H1 (cell line): ENCODE results near the gene SNX24. TPM values are rescaled to one million over a fixed set of nuclear protein-coding genes. Genes with fewer than 3 reads are reported as not detected.

Source experiments
- BACH1 ChIP-seq: IDR thresholded peaks from 2 replicates; pipeline ENCODE4 v1.6.1; 2012; ENCODE audit warnings: low read length, improper control_type of control experiment
- CBX8 ChIP-seq: fragments of 300-800, 300-1000 bp; sonication (generic); IDR thresholded peaks from 2 replicates; pipeline ENCODE4 v1.7.1; 2016; ENCODE audit warnings: low read depth, low read length, borderline replicate concordance
- CREB1 ChIP-seq: IDR thresholded peaks from 2 replicates; pipeline ENCODE4 v1.6.1; 2012; ENCODE audit warnings: inconsistent platforms
- GABPA ChIP-seq: IDR thresholded peaks from 2 replicates; pipeline ENCODE4 v1.6.1; 2011; ENCODE audit warnings: mild to moderate bottlenecking, low read length, moderate library complexity, borderline replicate concordance; ENCODE audit not compliant: insufficient read depth
- HDAC2 ChIP-seq, 2 experiments: fragments of 300-600 bp in 1 of 2; sonication (generic) in 1 of 2; IDR thresholded peaks; 2 replicates each; pipeline ENCODE4 v1.6.1; 2011 to 2012; ENCODE audit warnings: low read depth in 2 of 2, low read length in 2 of 2, mild to moderate bottlenecking in 2 of 2, moderate library complexity in 2 of 2, borderline replicate concordance in 1 of 2, inconsistent platforms in 1 of 2
- KDM4A ChIP-seq: IDR thresholded peaks from one replicate; pipeline ENCODE4 v1.7.1; 2012; ENCODE audit warnings: low read depth, mild to moderate bottlenecking, moderate library complexity, low read length, inconsistent platforms; ENCODE audit not compliant: severe bottlenecking
- NANOG ChIP-seq: IDR thresholded peaks from 2 replicates; pipeline ENCODE4 v1.6.1; 2011; ENCODE audit warnings: low read length, low read depth, mild to moderate bottlenecking, inconsistent platforms; ENCODE audit not compliant: insufficient read depth, poor library complexity, severe bottlenecking
- NRF1 ChIP-seq: IDR thresholded peaks from 2 replicates; pipeline ENCODE4 v1.6.1; 2011; ENCODE audit warnings: mild to moderate bottlenecking, low read depth, low read length, improper control_type of control experiment
- POLR2AphosphoS5 ChIP-seq: IDR thresholded peaks from 2 replicates; pipeline ENCODE4 v1.6.1; 2011; ENCODE audit warnings: low read depth, low read length
- POU5F1 ChIP-seq: IDR thresholded peaks from 2 replicates; pipeline ENCODE4 v1.6.1; 2011; ENCODE audit warnings: low read depth, mild to moderate bottlenecking, low read length, moderate library complexity
- RBBP5 ChIP-seq: IDR thresholded peaks from 2 replicates; pipeline ENCODE4 v1.7.1; 2012; ENCODE audit warnings: low read depth, mild to moderate bottlenecking, inconsistent platforms, low read length, moderate library complexity, borderline replicate concordance
- RFX5 ChIP-seq: IDR thresholded peaks from 2 replicates; pipeline ENCODE4 v1.6.1; 2011; ENCODE audit warnings: low read depth, low read length, improper control_type of control experiment, borderline replicate concordance
- RXRA ChIP-seq: IDR thresholded peaks from 2 replicates; pipeline ENCODE4 v1.6.1; 2011; ENCODE audit warnings: low read depth, mild to moderate bottlenecking, low read length, moderate library complexity; ENCODE audit not compliant: insufficient read depth
- SIN3A ChIP-seq, 2 experiments: IDR thresholded peaks in 1 of 2; conservative IDR thresholded peaks in 1 of 2; 2 replicates each; pipeline ENCODE4 v1.6.1; 2011 to 2012; ENCODE audit warnings: low read length in 2 of 2, improper control_type of control experiment in 1 of 2, low read depth in 1 of 2, mild to moderate bottlenecking in 1 of 2
- SRF ChIP-seq: IDR thresholded peaks from 2 replicates; pipeline ENCODE4 v1.6.1; 2011; ENCODE audit warnings: mild to moderate bottlenecking, low read depth, low read length, moderate library complexity
- TAF1 ChIP-seq: IDR thresholded peaks from 2 replicates; pipeline ENCODE4 v1.6.1; 2011; ENCODE audit warnings: mild to moderate bottlenecking, low read depth, low read length
- TBP ChIP-seq: IDR thresholded peaks from 2 replicates; pipeline ENCODE4 v1.6.1; 2011; ENCODE audit warnings: low read depth, low read length, improper control_type of control experiment
- TCF12 ChIP-seq: IDR thresholded peaks from 2 replicates; pipeline ENCODE4 v1.6.1; 2011; ENCODE audit warnings: low read depth, mild to moderate bottlenecking, low read length
- polyA plus RNA-seq, 7 experiments: library from polyadenylated mRNA; depleted of rRNA in 3 of 7; stranded (reverse) in 5 of 7; unstranded in 2 of 7; fragments of >200 nt in 5 of 7; fragments of 200-250 nt in 2 of 7; gene quantifications; 1 replicate in 5 of 7; 2 replicates in 1 of 7; 4 replicates in 1 of 7; pipeline versions ENCODE4 v1.2.1 to v1.2.3, GENCODE V29; 2011 to 2013; ENCODE audit warnings: missing spikeins in 2 of 7, mixed read lengths in 2 of 7
- total RNA-seq: library from RNA; stranded (reverse); fragmentation: NEBNext Ultra II Directional; extraction: Animal tissue kit (Norgen Biotek cat#: 25700); gene quantifications from 2 replicates; pipeline ENCODE4 v1.2.1, GENCODE V29; 2021
- TF ChIP-seq, protein P1 (sequence below): IDR thresholded peaks from 2 replicates; pipeline ENCODE4 v1.6.1; 2011; ENCODE audit warnings: low read depth, mild to moderate bottlenecking, low read length; ENCODE audit not compliant: insufficient read depth
- TF ChIP-seq, protein P2 (sequence below): IDR thresholded peaks from 2 replicates; pipeline ENCODE4 v1.6.1; 2011; ENCODE audit warnings: low read length, improper control_type of control experiment
- TF ChIP-seq, protein P3 (sequence below): IDR thresholded peaks from 2 replicates; pipeline ENCODE4 v1.6.1; 2012; ENCODE audit warnings: inconsistent platforms

Gene SNX24
- total and polyA plus RNA-seq, 2 of the 8 experiments (the other 6 are each of a cell fraction or from before 2014, with no cell fraction given) = 7.3 to 14.3 TPM

DNA sequence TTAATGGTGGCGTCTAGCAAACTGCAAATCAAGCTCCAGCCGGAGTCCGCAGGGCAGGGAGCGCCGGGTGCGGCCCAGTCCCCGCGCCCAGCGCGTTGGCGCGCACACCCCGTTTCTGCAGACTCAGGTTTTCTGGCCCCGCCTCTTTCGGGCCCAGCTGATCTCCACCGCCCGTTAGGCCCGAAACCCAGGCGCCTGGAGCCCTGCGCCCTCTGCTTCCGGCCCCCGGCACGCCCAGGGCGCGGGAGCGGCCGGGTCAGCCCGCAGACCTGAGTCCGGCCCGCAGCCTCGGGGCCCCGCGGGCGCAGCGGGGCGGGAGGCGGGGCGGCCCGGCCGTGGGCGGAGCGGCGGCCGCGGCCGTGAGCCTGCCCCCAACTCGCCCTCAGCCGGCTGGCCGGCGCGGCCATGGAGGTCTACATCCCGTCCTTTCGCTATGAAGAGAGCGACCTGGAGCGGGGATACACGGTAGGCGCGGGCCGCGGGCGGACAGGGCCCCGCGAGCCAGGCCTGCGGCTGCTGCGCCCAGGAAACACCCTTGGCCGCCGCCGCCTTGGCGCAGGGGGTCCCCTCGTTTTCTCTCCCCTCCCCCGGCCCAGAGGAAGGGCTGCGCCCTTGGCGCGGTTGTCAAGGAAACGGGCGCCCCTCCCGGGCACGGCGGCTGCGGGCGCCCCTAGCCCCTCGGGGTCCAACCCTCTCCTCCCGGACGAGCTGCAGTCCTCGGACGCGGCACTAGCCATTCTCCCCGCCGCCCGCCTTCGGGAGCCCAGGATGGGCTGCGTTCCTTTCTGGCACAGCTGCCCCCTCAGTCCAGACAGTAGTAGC lies at the start of gene SNX24 (continued):
- TF ChIP-seq TCF12 = no peak
- TF ChIP-seq, protein P1, sequence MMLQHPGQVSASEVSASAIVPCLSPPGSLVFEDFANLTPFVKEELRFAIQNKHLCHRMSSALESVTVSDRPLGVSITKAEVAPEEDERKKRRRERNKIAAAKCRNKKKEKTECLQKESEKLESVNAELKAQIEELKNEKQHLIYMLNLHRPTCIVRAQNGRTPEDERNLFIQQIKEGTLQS = no peak
- TF ChIP-seq HDAC2 (IDR thresholded peaks at IDR 0.05; ENCODE audit: borderline replicate concordance in 1 of 2, low read depth in 2 of 2, low read length in 2 of 2) = 0 out of 4 replicates have a peak, but pooled peaks have one; percentile 46 to 64
- no peak for TF ChIP-seq RXRA
- no peak; the same call in 1 of the 2 replicates for TF ChIP-seq CREB1
- TF ChIP-seq TAF1 = peak; percentile 67; the same call in 1 of the 2 replicates
- TF ChIP-seq RBBP5 = peak; percentile 92
- no peak for TF ChIP-seq NRF1
- TF ChIP-seq KDM4A = peak; percentile 82
- TF ChIP-seq SRF = no peak
- no peak for TF ChIP-seq CBX8
- 0 out of 2 replicates have a peak, but pooled peaks have one; percentile 32 for TF ChIP-seq POLR2AphosphoS5
- TF ChIP-seq RFX5 = no peak
- no peak for TF ChIP-seq POU5F1
- TF ChIP-seq TBP = 0 out of 2 replicates have a peak, but pooled peaks have one; percentile 17
- TF ChIP-seq, protein P2, sequence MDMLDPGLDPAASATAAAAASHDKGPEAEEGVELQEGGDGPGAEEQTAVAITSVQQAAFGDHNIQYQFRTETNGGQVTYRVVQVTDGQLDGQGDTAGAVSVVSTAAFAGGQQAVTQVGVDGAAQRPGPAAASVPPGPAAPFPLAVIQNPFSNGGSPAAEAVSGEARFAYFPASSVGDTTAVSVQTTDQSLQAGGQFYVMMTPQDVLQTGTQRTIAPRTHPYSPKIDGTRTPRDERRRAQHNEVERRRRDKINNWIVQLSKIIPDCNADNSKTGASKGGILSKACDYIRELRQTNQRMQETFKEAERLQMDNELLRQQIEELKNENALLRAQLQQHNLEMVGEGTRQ = no peak
- TF ChIP-seq SIN3A (conservative IDR thresholded peaks at IDR 0.05 in 1 of 2, IDR thresholded peaks at IDR 0.05 in 1 of 2; ENCODE audit: low read depth in 1 of 2, low read length in 2 of 2) = peak; percentile 35 to 60; a peak in 1 of 4 replicates
- no peak for TF ChIP-seq NANOG
- TF ChIP-seq BACH1 = peak; percentile 79
- TF ChIP-seq, protein P3, sequence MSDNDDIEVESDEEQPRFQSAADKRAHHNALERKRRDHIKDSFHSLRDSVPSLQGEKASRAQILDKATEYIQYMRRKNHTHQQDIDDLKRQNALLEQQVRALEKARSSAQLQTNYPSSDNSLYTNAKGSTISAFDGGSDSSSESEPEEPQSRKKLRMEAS = peak; percentile 6; the same call in 1 of the 2 replicates
- no peak for TF ChIP-seq GABPA
